Nephron progenitor cell (in vitro differentiated cells): ENCODE measurements around the gene MVD.

ENCODE experiments used
- DNase-seq: peaks from one replicate; pipeline ENCODE4 v3.0.0; 2021
- H3K27ac Mint-ChIP-seq: 2 replicates; pipeline ENCODE4 v1.8.0; 2021; ENCODE audit warnings: mild to moderate bottlenecking, moderate library complexity, mixed read lengths
- H3K27me3 Mint-ChIP-seq: 2 replicates; pipeline ENCODE4 v1.8.0; 2021; ENCODE audit warnings: mild to moderate bottlenecking, low read depth, mixed read lengths; ENCODE audit not compliant: poor library complexity
- H3K36me3 Mint-ChIP-seq: 2 replicates; pipeline ENCODE4 v1.8.0; 2021; ENCODE audit warnings: low read depth, mixed read lengths
- H3K4me1 Mint-ChIP-seq: 2 replicates; pipeline ENCODE4 v1.8.0; 2021; ENCODE audit warnings: mixed read lengths
- H3K4me3 Mint-ChIP-seq: 2 replicates; pipeline ENCODE4 v1.8.0; 2021; ENCODE audit warnings: mild to moderate bottlenecking, moderate library complexity, mixed read lengths
- H3K9me3 Mint-ChIP-seq: 2 replicates; pipeline ENCODE4 v1.8.0; 2021; ENCODE audit warnings: mild to moderate bottlenecking, moderate library complexity, mixed read lengths
- CTCF ChIP-seq: fragments of 200-600 bp; sonication (generic); IDR thresholded peaks from 2 replicates; pipeline ENCODE4 v1.5.0; 2021; ENCODE audit warnings: antibody characterized with exemption

The MVD gene

GRCh38 chr16:88645455-88645854 lies 17.4 kb downstream of the MVD start:
- Mint-ChIP-seq H3K4me1 (peaks cover 17% of the 10 kb centered on the region), H3K9me3 (no peaks in the 10 kb centered on the region), H3K4me3 (no peak overlapping the region), H3K27ac (no peak overlapping the region), H3K36me3 (peaks cover 17% of the 10 kb centered on the region), H3K27me3 (peaks cover 17% of the 10 kb centered on the region)
- DNase-seq = no peak
- no peak for TF ChIP-seq CTCF

GRCh38 chr16:88643644-88643932 lies 19.3 kb downstream of the MVD start:
- TF ChIP-seq CTCF = no peak
- no peak for DNase-seq
- Mint-ChIP-seq H3K9me3 (no peaks in the 10 kb centered on the region), H3K27me3 (peaks cover 32% of the 10 kb centered on the region), H3K4me3 (no peak overlapping the region), H3K27ac (no peak overlapping the region), H3K4me1 (peaks cover 10% of the 10 kb centered on the region), H3K36me3 (peaks cover 14% of the 10 kb centered on the region)

- H3K9me3 Mint-ChIP-seq = no peaks in the 10 kb centered on the region
- H3K4me3 Mint-ChIP-seq = no peak overlapping the region
- no peak for DNase-seq
- peaks cover 14% of the 10 kb centered on the region for H3K36me3 Mint-ChIP-seq
- no peak for TF ChIP-seq CTCF
- no peak overlapping the region for H3K27ac Mint-ChIP-seq
- peaks cover 11% of the 10 kb centered on the region for H3K4me1 Mint-ChIP-seq
- H3K27me3 Mint-ChIP-seq = peaks cover 37% of the 10 kb centered on the region
Observed at GRCh38 chr16:88642881-88643643, 19.8 kb downstream of the MVD start.

- TF ChIP-seq CTCF = no peak
- peaks cover 14% of the 10 kb centered on the region for H3K36me3 Mint-ChIP-seq
- H3K4me3 Mint-ChIP-seq = no peak overlapping the region
- no peak overlapping the region for H3K27ac Mint-ChIP-seq
- peaks cover 57% of the 10 kb centered on the region for H3K27me3 Mint-ChIP-seq
- no peak for DNase-seq
- peaks cover 22% of the 10 kb centered on the region for H3K4me1 Mint-ChIP-seq
- H3K9me3 Mint-ChIP-seq = no peaks in the 10 kb centered on the region
Observed at GRCh38 chr16:88640498-88641247, 22.2 kb downstream of the MVD start.

- H3K4me3 Mint-ChIP-seq = no peak overlapping the region
- H3K27me3 Mint-ChIP-seq = peaks cover 63% of the 10 kb centered on the region
- DNase-seq = no peak
- peaks cover 11% of the 10 kb centered on the region for H3K36me3 Mint-ChIP-seq
- TF ChIP-seq CTCF = no peak
- H3K4me1 Mint-ChIP-seq = peaks cover 18% of the 10 kb centered on the region
- H3K27ac Mint-ChIP-seq = no peak overlapping the region
- no peaks in the 10 kb centered on the region for H3K9me3 Mint-ChIP-seq
Observed at GRCh38 chr16:88640039-88640495, 22.8 kb downstream of the MVD start.
